ENCODE data around the gene NOBOX.

GRCh38 chr7:144438759-144439158 lies 35.3 kb upstream of the NOBOX start:
- TF ChIP-seq CTCF (optimal IDR thresholded peaks at IDR 0.05 in 1 of 3, IDR thresholded peaks at IDR 0.05 in 1 of 3, conservative IDR thresholded peaks at IDR 0.05 in 1 of 3; ENCODE audit: extremely low read depth in 1 of 3, insufficient read depth in 2 of 3, low read length in 3 of 3) (no peak), EZH2 (IDR thresholded peaks at IDR 0.05; ENCODE audit: low read length) (no peak)
